Activated T-helper 1 cell treated with anti-CD3 and anti-CD28 coated beads, Interleukin-2, amount 50 U/mL, for 16 hours (primary cell): ENCODE data around the gene GMDS.

Experiments
- DNase-seq, 2 donors: peaks; one replicate each; pipeline ENCODE4 v3.0.0-alpha.2; 2020; ENCODE audit warnings: low read depth in 1 of 2, low spot score in 1 of 2

The GMDS gene

DNA sequence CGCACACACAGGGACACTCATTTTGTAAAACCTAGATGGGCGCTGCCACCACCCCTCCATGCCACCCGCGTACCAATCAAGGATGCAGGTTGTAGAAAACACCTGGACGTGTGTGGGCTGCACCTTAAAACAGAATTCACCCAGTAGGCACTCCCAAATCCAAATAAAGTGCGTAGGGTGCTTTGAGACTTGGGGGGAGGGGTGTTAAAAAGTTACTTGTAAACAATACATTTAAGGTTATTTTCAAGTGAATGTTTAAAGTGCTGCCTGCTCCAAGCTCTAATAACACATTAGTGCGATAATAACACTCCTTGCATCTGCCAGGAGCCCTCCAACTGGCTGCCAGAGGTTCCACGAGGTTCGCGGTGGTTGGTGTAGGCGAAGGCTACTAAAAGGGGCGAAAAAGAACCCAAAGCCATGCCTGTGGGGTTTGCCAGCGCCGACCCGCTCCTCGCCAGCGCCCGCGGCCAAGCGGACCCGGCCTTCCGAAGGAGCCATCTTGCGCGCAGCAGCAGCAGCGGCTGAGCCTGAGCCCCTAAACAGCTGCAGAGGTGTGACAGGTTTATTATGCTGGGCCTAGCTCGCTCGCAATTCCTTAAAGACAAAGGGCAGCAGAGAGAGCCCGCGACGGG is 624.2 kb downstream of the GMDS start:
- no peak for DNase-seq

DNA sequence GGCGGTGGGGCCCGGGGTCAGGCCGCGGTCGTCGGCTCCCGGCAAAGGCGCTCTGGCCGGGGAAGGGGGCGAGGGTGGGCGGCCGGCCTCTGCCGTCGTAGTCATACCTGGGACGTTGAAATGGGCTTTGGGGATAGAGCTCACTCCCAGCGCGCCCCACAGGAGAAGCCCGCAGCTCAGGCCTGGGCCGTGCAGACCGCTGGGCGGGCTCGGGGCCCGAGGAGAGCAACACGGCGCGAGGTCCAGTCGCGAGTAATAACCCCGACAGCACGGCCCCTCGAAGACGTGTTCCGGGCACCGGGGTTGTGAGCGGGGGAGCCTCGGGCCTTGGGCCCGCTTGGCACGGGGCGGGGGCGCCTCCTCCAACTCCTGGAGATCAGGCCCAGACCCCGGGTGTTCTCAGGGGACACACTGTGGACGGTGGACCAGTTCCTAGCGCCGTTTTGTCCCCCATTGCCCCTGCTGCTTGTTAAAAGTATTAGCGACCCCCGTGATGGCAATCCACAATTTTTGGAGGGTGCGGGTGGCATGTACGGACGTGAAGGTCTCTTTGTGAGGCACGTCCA is 624.8 kb downstream of the GMDS start:
- DNase-seq = no peak

DNA sequence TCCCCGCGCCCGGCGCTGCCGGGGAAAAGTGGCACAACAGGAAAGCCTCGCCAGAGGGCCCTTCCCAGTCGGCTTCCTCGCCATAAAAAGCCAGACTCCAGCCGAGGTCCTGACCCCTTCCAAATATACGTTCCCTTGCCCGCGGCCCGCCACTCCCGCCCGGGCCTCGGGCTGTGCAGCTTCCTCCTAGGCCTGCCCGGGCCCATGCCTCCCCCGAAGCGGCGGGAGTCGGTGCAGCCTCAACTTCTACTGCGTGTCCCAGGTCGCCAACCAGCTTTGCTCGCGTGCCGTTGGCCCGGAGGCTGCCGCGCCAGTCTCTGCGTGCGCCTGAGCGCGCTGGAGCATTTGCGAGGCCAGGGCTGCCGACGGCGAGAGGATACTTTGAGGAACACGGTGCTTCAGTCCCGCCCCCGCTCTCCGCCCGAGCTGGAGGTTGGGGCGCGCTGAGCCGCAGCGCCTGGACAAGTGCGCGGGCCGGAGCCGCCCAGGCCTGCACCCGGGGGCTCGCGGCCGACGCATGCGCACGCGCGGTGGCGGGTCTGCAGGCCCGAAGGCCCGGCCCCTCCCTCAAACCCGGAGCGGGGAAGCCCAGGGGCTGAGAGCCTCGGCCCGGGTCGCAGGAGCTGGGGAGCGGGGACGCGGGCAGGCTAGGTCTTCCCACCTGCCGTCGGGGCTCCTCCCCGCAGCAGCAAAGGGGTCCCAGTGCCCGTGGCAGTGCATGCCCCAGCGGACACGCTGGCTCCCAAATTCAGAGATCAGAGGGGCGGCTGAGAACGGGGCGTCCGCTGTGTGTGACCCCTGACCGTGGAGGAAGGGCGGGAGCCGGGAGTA is 625.5 kb downstream of the GMDS start:
- DNase-seq = no peak

DNA sequence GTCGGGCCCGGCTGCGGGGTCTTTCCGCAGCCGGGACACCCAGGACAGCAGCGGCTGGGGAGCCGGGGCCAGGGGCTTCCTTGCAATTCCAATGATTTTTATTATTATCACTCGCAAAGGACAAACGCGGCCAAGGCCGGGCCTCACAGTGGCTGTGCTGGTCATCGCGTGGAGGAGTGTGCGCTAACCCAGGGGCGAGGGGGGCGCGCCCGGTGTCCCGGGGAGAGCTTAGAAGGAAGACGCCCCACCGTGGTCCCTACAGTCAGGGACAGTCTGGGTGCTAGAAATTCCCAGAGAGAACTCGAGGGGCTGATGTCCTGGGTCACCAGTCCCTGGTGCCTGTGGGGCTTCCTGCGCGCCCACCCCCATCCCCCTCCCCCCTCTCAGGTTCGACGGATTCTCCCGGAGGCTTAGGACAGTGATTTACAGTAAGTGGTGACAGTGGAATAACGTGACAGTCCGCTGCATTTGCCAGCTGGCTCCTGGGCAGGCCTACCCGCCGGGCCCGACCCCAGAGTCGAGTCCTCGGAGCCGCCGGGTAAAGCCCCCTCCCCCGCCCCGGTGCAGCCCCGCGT is 626.2 kb downstream of the GMDS start:
- DNase-seq = no peak

DNA sequence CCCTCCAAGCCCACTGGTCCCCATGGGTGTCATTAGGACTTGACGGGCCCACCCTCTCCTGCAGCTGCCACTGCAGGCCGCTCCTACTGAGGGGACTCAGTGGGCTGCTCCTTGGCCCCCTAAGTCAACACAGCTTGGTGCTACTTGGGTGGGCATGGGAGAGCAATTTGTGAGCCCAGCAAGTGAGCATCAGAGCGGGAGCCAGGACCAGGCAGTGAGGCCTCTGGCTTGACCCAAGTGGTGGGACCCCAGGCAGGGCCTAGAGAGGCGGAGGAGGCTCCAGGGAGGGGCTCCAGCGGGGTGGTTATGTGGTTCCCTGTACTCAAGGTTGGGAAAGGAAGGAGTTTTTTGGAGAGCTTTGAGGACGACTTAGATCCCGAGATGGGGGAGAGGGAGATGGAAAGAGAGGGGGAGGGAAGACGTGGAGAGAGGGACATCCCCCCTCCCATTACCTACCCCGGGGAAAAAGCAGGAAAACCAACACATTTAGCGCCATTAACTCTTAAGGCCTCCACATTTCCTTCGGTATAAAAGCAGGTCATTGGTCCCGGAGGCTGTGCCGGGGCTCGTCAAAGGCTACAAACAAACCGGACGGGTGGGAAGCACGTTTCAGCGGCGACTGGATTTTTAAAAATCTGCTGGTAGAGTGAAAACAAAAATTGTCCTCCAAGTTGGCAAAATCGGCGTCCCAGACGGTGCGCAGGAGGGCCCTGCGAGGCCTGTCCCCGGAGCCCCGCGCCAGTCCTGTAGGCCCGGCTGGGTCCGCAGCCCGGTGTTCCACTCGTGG is 626.9 kb downstream of the GMDS start:
- no peak for DNase-seq

DNA sequence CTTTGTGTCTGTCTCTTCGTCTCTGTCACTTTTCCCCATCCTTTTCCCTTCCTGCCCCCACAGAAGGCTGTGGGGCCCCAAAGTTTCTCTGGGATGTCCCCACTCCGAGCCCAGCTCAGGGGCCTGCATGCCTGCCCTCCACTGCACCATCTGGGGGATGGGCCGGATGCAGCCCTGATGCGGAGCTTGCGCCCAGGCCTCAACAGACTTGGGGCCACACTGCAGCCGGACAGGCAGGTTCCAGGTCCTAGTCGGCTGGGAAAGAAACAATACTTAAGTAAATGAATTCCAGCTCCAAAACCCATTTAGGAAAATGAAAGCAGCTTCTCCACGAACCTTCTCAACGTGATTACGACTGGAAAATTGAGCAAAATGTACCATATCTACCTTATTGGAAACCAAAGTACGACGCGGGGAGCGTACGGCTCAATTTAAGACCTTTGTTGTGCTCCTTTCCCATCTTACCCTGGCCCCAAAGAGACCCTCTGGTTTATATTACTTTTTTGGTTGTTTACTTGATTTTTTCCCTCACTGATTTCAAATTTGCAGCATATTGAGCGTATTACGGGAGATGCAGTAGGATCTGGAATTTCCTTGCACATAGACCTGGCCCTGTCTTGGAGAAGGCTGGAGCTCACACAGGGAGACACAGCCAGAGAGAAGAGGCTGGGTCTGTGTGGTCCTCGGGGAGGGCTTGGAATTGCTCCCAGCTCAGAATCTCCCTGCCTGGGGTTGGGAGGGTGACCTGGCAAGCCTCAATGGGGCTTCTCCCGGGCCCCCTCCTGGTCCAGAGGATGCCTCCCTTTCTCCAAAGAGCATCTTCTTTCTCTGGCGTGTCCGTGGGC is 627.7 kb downstream of the GMDS start:
- DNase-seq = no peak

DNA sequence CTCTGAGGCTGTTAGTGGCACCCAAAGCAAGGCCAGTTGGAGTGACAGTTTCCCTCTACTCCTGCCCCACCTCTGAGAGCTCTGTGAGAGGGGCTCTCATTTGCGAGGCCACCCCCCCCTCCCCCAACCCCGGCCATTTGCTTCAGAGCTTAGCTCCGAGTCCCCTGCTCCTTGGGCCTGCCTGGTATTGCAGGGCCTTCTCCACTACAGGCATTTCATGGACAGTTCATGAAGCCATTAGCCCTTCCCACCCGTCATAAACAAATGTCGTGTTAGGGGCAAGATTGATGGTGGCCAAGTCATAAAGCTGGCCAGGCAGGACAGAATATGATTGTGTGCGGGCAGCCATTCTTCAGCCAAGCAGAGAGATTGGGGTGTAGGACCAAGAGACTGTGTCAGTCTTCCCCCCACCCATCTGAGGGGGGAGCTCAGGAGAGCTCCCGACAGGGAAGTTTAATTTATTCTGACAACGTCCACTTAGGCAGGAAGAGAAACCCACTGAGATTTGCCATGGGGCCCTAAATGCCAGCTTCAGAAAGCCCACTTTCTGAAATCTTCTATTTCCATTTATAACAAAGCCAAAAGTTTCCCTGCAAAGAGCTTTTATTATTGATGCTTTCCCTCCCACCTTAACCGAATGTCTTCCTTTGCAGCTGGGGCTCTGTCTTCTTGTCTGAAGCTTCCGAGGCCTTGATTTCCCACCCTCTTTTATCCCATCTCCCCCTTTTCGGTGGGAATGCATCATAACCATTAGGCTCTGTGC is 628.5 kb downstream of the GMDS start:
- DNase-seq = no peak

DNA sequence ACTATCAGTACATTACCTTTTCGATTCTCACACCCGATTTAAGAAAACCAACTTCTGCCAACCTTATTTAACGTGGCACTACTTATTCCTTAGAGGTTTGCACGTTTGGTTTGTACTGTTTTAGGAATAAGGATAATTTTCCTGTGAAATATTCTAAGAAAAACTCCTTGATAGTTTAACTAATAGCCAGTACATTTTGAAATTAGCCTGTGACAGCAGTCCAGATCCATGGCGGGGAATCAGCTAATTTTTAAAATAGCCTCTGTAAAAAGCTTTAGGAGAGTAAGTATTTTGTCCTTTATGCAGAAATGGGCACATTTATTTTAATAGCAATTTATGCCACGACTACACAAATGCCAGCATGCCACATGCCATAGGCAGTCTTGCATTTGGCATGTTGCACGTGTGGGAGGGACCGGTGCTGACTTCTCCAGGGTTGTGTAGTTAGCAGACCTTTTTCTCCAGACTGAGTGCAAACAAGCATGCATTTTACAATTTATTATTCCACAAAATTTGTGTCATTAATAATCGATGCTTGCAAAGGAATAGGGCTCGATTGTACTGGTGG is 629.5 kb downstream of the GMDS start:
- DNase-seq = no peak

DNA sequence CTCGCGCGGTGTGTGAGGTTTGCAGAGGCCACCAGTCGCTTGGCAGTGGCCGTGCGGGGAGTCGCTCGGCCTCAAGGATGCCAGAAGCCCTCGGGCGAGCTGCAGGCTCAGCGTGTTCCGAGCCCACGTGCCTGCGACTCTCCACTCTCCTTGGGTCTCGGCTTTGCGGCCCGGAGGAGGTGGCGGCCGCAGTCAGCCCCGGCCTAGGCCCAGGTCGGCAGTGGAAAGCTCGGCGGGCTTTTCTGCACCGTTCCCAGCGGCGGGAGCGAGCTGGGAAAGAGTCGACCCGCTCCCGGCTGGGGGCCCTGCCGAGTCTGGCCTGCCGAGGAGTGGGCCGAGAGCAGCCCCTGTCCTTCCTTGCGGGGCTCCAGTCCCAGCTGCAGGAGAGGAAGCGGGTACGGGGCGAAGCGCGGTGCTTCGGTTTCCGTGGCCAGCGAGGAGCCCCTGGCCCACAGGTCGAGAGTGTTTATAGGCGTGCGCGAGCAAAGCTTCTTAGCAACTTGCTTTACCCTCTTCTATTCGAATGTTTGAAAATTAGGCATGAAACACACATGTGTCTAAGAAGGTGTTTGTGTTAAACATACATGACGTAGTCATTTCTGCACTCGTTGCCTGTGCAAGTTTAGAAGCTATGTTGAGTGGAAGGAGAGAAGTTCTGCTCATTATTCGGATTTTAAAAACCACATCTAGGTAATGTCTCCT is 630.1 kb downstream of the GMDS start:
- no peak for DNase-seq

DNA sequence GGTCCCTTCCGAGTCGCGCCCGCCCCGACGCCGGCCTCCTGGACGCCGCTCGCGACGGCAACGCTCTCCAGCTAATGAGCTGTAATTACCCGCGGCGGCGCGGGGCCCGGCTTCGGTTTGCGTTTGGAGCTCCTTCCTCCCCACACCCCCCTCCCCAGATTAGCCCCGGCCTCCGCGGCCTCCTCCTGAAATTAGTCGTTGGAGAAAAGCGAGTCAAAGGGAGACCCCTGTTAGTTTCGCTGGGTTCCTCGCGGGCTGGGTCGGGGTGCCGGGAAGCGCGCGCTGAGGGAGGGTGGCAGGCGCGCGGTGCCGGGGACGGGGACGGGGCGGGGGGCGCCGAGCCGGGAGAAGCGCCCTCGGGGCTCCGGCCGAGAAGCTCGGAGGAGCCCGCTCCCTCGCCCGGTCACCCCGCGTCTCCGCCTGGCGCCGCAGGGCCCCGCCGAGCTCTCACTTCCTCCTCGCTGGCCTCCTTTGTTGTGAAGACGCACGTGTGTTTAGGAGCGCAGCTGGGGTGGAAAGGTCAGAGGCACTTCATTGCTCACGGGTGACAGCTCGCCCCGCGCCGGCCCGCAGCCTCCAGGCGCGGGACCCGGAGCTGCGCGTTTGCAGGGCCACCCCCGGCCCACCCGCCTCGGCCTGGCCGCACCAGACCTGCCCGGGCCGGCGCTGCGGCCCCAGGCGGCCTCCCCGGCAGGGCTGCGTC is 630.8 kb downstream of the GMDS start:
- no peak for DNase-seq

DNA sequence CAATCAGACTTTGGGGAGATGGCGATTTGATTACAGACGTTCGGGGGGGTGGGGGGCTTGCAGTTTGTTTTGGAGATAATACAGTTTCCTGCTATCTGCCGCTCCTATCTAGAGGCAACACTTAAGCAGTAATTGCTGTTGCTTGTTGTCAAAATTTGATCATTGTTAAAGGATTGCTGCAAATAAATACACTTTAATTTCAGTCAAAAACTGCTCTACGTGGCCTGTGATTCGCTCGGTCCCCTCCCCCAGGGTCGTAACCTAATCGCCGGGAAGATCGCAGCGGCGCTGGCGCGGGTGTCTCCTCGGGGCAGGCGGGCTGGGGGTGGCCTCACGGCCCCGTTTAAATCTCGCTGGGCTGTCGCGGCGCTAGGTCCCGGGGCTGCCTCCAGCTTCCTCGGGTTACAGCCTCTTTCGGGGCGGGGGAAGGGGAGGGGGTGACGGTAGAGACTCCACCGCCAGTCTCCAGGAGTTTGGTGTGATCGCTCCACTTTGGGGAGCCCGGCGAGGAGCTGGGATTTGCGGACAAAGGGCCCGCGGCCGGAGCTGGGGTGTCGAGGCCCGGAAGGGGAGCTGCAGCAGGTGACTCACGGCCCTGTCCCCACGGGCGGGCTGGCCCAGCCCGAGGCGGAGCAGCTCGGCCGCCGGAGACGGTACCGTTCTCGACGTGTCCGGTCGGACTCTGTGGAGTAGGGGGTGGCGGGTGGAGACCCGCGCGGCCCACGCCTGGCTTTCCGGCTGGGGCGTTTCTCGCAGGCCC is 631.5 kb downstream of the GMDS start:
- no peak for DNase-seq

DNA sequence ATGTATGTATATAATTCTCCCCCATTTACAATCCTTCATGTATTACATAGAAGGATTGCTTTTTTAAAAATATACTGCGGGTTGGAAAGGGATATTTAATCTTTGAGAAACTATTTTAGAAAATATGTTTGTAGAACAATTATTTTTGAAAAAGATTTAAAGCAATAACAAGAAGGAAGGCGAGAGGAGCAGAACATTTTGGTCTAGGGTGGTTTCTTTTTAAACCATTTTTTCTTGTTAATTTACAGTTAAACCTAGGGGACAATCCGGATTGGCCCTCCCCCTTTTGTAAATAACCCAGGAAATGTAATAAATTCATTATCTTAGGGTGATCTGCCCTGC is 632.1 kb downstream of the GMDS start:
- DNase-seq = no peak

DNA sequence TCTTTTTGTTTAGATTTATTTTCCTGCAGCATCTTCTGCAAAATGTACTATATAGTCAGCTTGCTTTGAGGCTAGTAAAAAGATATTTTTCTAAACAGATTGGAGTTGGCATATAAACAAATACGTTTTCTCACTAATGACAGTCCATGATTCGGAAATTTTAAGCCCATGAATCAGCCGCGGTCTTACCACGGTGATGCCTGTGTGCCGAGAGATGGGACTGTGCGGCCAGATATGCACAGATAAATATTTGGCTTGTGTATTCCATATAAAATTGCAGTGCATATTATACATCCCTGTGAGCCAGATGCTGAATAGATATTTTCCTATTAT is 632.5 kb downstream of the GMDS start:
- no peak for DNase-seq

DNA sequence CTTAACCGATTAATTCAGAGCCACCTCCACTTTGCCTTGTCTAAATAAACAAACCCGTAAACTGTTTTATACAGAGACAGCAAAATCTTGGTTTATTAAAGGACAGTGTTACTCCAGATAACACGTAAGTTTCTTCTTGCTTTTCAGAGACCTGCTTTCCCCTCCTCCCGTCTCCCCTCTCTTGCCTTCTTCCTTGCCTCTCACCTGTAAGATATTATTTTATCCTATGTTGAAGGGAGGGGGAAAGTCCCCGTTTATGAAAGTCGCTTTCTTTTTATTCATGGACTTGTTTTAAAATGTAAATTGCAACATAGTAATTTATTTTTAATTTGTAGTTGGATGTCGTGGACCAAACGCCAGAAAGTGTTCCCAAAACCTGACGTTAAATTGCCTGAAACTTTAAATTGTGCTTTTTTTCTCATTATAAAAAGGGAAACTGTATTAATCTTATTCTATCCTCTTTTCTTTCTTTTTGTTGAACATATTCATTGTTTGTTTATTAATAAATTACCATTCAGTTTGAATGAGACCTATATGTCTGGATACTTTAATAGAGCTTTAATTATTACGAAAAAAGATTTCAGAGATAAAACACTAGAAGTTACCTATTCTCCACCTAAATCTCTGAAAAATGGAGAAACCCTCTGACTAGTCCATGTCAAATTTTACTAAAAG is 633.0 kb downstream of the GMDS start:
- no peak for DNase-seq

DNA sequence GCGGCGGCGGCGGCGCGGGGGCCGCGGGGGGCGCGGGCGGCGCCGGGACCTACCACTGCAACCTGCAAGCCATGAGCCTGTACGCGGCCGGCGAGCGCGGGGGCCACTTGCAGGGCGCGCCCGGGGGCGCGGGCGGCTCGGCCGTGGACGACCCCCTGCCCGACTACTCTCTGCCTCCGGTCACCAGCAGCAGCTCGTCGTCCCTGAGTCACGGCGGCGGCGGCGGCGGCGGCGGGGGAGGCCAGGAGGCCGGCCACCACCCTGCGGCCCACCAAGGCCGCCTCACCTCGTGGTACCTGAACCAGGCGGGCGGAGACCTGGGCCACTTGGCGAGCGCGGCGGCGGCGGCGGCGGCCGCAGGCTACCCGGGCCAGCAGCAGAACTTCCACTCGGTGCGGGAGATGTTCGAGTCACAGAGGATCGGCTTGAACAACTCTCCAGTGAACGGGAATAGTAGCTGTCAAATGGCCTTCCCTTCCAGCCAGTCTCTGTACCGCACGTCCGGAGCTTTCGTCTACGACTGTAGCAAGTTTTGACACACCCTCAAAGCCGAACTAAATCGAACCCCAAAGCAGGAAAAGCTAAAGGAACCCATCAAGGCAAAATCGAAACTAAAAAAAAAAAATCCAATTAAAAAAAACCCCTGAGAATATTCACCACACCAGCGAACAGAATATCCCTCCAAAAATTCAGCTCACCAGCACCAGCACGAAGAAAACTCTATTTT is 633.7 kb downstream of the GMDS start:
- no peak for DNase-seq

DNA sequence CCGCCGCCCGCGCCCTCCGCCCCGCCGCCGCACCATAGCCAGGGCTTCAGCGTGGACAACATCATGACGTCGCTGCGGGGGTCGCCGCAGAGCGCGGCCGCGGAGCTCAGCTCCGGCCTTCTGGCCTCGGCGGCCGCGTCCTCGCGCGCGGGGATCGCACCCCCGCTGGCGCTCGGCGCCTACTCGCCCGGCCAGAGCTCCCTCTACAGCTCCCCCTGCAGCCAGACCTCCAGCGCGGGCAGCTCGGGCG is 634.2 kb downstream of the GMDS start:
- no peak for DNase-seq
